ENCODE measurements around the gene PSME3. TPM values are rescaled to one million over a fixed set of nuclear protein-coding genes. Genes with fewer than 3 reads are reported as not detected.

PSME3 gene
- total and polyA plus RNA-seq, 9 of the 15 experiments (the other 6 are each of a cell fraction or from before 2014, with no cell fraction given): 31.2 to 275 (median 141) TPM

- TF ChIP-seq SAFB2 (IDR thresholded peaks at IDR 0.05; ENCODE audit: borderline replicate concordance, low read depth, low read length, severe bottlenecking): no peak
- TF ChIP-seq BHLHE40 (IDR thresholded peaks at IDR 0.05; ENCODE audit: low read length): peak; percentile 100
- peak; percentile 98 for TF ChIP-seq POLR2G (IDR thresholded peaks at IDR 0.05; ENCODE audit: low read depth, low read length)
- no peak for TF ChIP-seq CBX2 (IDR thresholded peaks at IDR 0.05; ENCODE audit: insufficient read depth, low read length, poor library complexity, severe bottlenecking)
- TF ChIP-seq ZNF143 (CRISPR knock-in tag; IDR thresholded peaks at IDR 0.05): no peak
- no peak for TF ChIP-seq MBD1 (CRISPR knock-in tag; IDR thresholded peaks at IDR 0.05)
- TF ChIP-seq HDAC1 (IDR thresholded peaks at IDR 0.05): peak; percentile 92 to 100; a peak in 3 of 4 replicates
- TF ChIP-seq EGR1 (conservative IDR thresholded peaks at IDR 0.05): no peak; the same call in 1 of the 2 replicates
- TF ChIP-seq ZNF121 (CRISPR knock-in tag; conservative IDR thresholded peaks at IDR 0.05): no peak
- TF ChIP-seq NBN (IDR thresholded peaks at IDR 0.05; ENCODE audit: low read depth): peak; percentile 93
- peak; percentile 55 for TF ChIP-seq VEZF1 (CRISPR knock-in tag; IDR thresholded peaks at IDR 0.05)
- no peak for TF ChIP-seq ETV6 (IDR thresholded peaks at IDR 0.05; ENCODE audit: borderline replicate concordance in 1 of 2, low read depth in 2 of 2, low read length in 1 of 2)
- TF ChIP-seq ETV6 (CRISPR knock-in tag; IDR thresholded peaks at IDR 0.05; ENCODE audit: borderline replicate concordance): no peak
- TF ChIP-seq ERF (CRISPR knock-in tag; IDR thresholded peaks at IDR 0.05): no peak; the same call in 1 of the 2 replicates
- no peak; the same call in 1 of the 2 replicates for TF ChIP-seq ZZZ3 (IDR thresholded peaks at IDR 0.05)
- TF ChIP-seq TRIM28 (IDR thresholded peaks at IDR 0.05): no peak
- peak; percentile 41; the same call in 1 of the 2 replicates for TF ChIP-seq XRCC5 (IDR thresholded peaks at IDR 0.05; ENCODE audit: low read depth, low read length)
- TF ChIP-seq RBM14 (IDR thresholded peaks at IDR 0.05; ENCODE audit: borderline replicate concordance, insufficient read depth, low read depth, low read length): 0 out of 2 replicates have a peak, but pooled peaks have one; percentile 52
- TF ChIP-seq CXXC5 (CRISPR knock-in tag; IDR thresholded peaks at IDR 0.05): peak; percentile 91
- no peak for TF ChIP-seq MAFG (tag; conservative IDR thresholded peaks at IDR 0.05)
- no peak for TF ChIP-seq ZNF592 (IDR thresholded peaks at IDR 0.05)
Measured at GRCh38 chr17:42832934-42833766, at the start of gene PSME3 (continued).

Data from K562 (cell line).